HEK293 (cell line): ENCODE results near the gene IFRD2.

ENCODE experiments used
- CTCF ChIA-PET: fragments of 350-600 bp; formaldehyde crosslinking; extraction: SDS; loops from one replicate; lab custom pipeline; 2021; ENCODE audit warnings: antibody characterized with exemption; lab: Yijun Ruan, JAX
- POLR2A ChIA-PET: fragments of 300-600 bp; formaldehyde crosslinking; extraction: SDS; loops from one replicate; lab custom pipeline; 2020; ENCODE audit warnings: antibody characterized with exemption, inconsistent platforms; lab: Yijun Ruan, JAX
- H3K27ac ChIP-seq: fragments of 200-500 bp; sonication (Bioruptor generic); 2 replicates; pipeline ENCODE4 v1.5.1; 2014; ENCODE audit warnings: low read depth, low read length, control low read depth, inconsistent platforms; ENCODE audit errors: extremely low read depth
- H3K36me3 ChIP-seq, 2 experiments: fragments of 200-500 bp in 1 of 2; sonication (Bioruptor generic) in 1 of 2; 1 replicate in 1 of 2; 2 replicates in 1 of 2; pipeline ENCODE4 v1.5.1; 2014 to 2017; ENCODE audit warnings: inconsistent platforms in 2 of 2, low read length in 2 of 2; ENCODE audit not compliant: control insufficient read depth in 2 of 2, insufficient read depth in 1 of 2
- H3K4me1 ChIP-seq: fragments of 200-500 bp; sonication (Bioruptor generic); 2 replicates; pipeline ENCODE4 v1.5.1; 2014; ENCODE audit warnings: mild to moderate bottlenecking, low read length, inconsistent platforms; ENCODE audit not compliant: control insufficient read depth, insufficient read depth
- H3K4me3 ChIP-seq: 2 replicates; pipeline ENCODE4 v1.5.1; 2011; ENCODE audit warnings: low read depth, mild to moderate bottlenecking, control low read depth, low read length, moderate library complexity
- H3K9me3 ChIP-seq: fragments of 200-500 bp; sonication (Bioruptor generic); 2 replicates; pipeline ENCODE4 v1.5.1; 2014; ENCODE audit warnings: low read depth, low read length, inconsistent platforms; ENCODE audit not compliant: control insufficient read depth, insufficient read depth
- KLF16 ChIP-seq: fragments of 450-650 bp; formaldehyde crosslinking; IDR thresholded peaks from 2 replicates; pipeline ENCODE4 v1.5.1; 2017; ENCODE audit warnings: missing biosample characterization, missing genetic modification characterization
- OVOL3 ChIP-seq: fragments of 450-650 bp; formaldehyde crosslinking; IDR thresholded peaks from 2 replicates; pipeline ENCODE4 v1.5.1; 2016; ENCODE audit warnings: missing biosample characterization, missing genetic modification characterization
- ZBTB21 ChIP-seq: fragments of 450-650 bp; formaldehyde crosslinking; IDR thresholded peaks from 2 replicates; pipeline ENCODE4 v1.5.1; 2017; ENCODE audit warnings: missing biosample characterization, missing genetic modification characterization
- ZBTB8A ChIP-seq: fragments of 450-650 bp; formaldehyde crosslinking; IDR thresholded peaks from 2 replicates; pipeline ENCODE4 v1.5.1; 2016; ENCODE audit warnings: missing biosample characterization, missing genetic modification characterization
- ZEB2 ChIP-seq: fragments of 450-650 bp; formaldehyde crosslinking; IDR thresholded peaks from 2 replicates; pipeline ENCODE4 v1.5.1; 2016; ENCODE audit warnings: missing biosample characterization, missing genetic modification characterization
- ZNF19 ChIP-seq: fragments of 450-650 bp; formaldehyde crosslinking; IDR thresholded peaks from 2 replicates; pipeline ENCODE4; 2016; ENCODE audit warnings: missing biosample characterization, missing genetic modification characterization, low read depth
- ZNF26 ChIP-seq: fragments of 450-650 bp; formaldehyde crosslinking; IDR thresholded peaks from 2 replicates; pipeline ENCODE4 v1.5.1; 2016; ENCODE audit warnings: missing biosample characterization, missing genetic modification characterization
- ZNF324 ChIP-seq: fragments of 450-650 bp; formaldehyde crosslinking; IDR thresholded peaks from 2 replicates; pipeline ENCODE4 v1.5.1; 2016; ENCODE audit warnings: missing biosample characterization, missing genetic modification characterization
- ZNF341 ChIP-seq: fragments of 450-650 bp; formaldehyde crosslinking; IDR thresholded peaks from 2 replicates; pipeline ENCODE4; 2016; ENCODE audit warnings: low read depth, missing biosample characterization, missing genetic modification characterization
- ZNF394 ChIP-seq: fragments of 450-650 bp; formaldehyde crosslinking; IDR thresholded peaks from 2 replicates; pipeline ENCODE4 v1.5.1; 2016; ENCODE audit warnings: missing biosample characterization, missing genetic modification characterization, mild to moderate bottlenecking, moderate library complexity, borderline replicate concordance
- ZNF416 ChIP-seq: fragments of 450-650 bp; formaldehyde crosslinking; IDR thresholded peaks from 2 replicates; pipeline ENCODE4 v1.5.1; 2016; ENCODE audit warnings: missing biosample characterization, missing genetic modification characterization
- ZNF488 ChIP-seq: fragments of 450-650 bp; formaldehyde crosslinking; IDR thresholded peaks from 2 replicates; pipeline ENCODE4 v1.5.1; 2016; ENCODE audit warnings: missing biosample characterization, missing genetic modification characterization
- ZNF501 ChIP-seq: fragments of 450-650 bp; formaldehyde crosslinking; IDR thresholded peaks from 2 replicates; pipeline ENCODE4 v1.5.1; 2016; ENCODE audit warnings: missing biosample characterization, missing genetic modification characterization
- ZNF558 ChIP-seq: fragments of 450-650 bp; formaldehyde crosslinking; IDR thresholded peaks from 2 replicates; pipeline ENCODE4 v1.5.1; 2016; ENCODE audit warnings: missing biosample characterization, missing genetic modification characterization
- ZNF560 ChIP-seq: fragments of 450-650 bp; formaldehyde crosslinking; IDR thresholded peaks from 2 replicates; pipeline ENCODE4 v1.5.1; 2017; ENCODE audit warnings: missing biosample characterization, missing genetic modification characterization, borderline replicate concordance
- ZNF571 ChIP-seq: fragments of 450-650 bp; formaldehyde crosslinking; IDR thresholded peaks from 2 replicates; pipeline ENCODE4 v1.5.0; 2017; ENCODE audit warnings: missing biosample characterization, missing genetic modification characterization
- ZNF645 ChIP-seq: fragments of 450-650 bp; formaldehyde crosslinking; IDR thresholded peaks from 2 replicates; pipeline ENCODE4; 2016; ENCODE audit warnings: missing biosample characterization, missing genetic modification characterization
- ZNF791 ChIP-seq: fragments of 450-650 bp; formaldehyde crosslinking; IDR thresholded peaks from 2 replicates; pipeline ENCODE4 v1.5.1; 2016; ENCODE audit warnings: missing biosample characterization, missing genetic modification characterization
- ZNF792 ChIP-seq: fragments of 450-650 bp; formaldehyde crosslinking; IDR thresholded peaks from 2 replicates; pipeline ENCODE4 v1.5.1; 2016; ENCODE audit warnings: missing biosample characterization, missing genetic modification characterization
- ZSCAN4 ChIP-seq: fragments of 450-650 bp; formaldehyde crosslinking; IDR thresholded peaks from 2 replicates; pipeline ENCODE4 v1.5.1; 2017; ENCODE audit warnings: missing biosample characterization, missing genetic modification characterization

Gene IFRD2

GRCh38 chr3:50327129-50327528, 34.9 kb upstream of the IFRD2 start:
- CTCF ChIA-PET, result no interaction called here
- peak overlapping the region; percentile 59; the same call in 1 of the 2 replicates for H3K27ac ChIP-seq
- no peaks in the 10 kb centered on the region for H3K4me1 ChIP-seq
- POLR2A ChIA-PET, result interaction anchor here (1.4 to 2.6 kb wide), 9 partner anchors 10 to 67 kb away, joined by 3 to 63 read pairs (median 8); partner anchors contain the start of genes HYAL3, IFRD2, NAA80 and RASSF1
- no peaks in the 10 kb centered on the region for H3K9me3 ChIP-seq
- TF ChIP-seq ZNF26 (tag by site-specific recombination), result no peak
- no peak for TF ChIP-seq OVOL3
- TF ChIP-seq ZBTB21, result no peak
- TF ChIP-seq ZNF394 (tag by site-specific recombination), result no peak
- no peak for TF ChIP-seq ZNF416
- no peak for TF ChIP-seq ZNF558
- no peak for TF ChIP-seq ZEB2
- TF ChIP-seq ZNF19 (tag by site-specific recombination), result no peak
- TF ChIP-seq ZNF560 (tag by site-specific recombination), result no peak
- no peak for TF ChIP-seq KLF16 (tag by site-specific recombination)
- H3K4me3 ChIP-seq, result peak overlapping the region; percentile 92
- H3K36me3 ChIP-seq, result peaks cover 3 to 66% of the 10 kb centered on the region in 2 experiments

- Histone ChIP-seq H3K27ac (no peak overlapping the region), H3K4me3 (no peak overlapping the region), H3K9me3 (no peaks in the 10 kb centered on the region), H3K4me1 (no peaks in the 10 kb centered on the region), H3K36me3 (peaks cover 3 to 56% of the 10 kb centered on the region in 2 experiments)
- CTCF ChIA-PET, result interaction anchor here (0.7 to 1.3 kb wide), 3 partner anchors 66 to 216 kb away, joined by 3 to 6 read pairs (median 4); no protein-coding TSS in a partner anchor
- POLR2A ChIA-PET, result no interaction called here
- no peak for TF ChIP-seq ZNF791 (tag by site-specific recombination)
- no peak for TF ChIP-seq ZNF571
- TF ChIP-seq ZNF501 (tag by site-specific recombination), result no peak
- no peak for TF ChIP-seq ZSCAN4 (tag by site-specific recombination)
- no peak for TF ChIP-seq ZNF488 (tag by site-specific recombination)
Observed at GRCh38 chr3:50326182-50326541, 33.9 kb upstream of the IFRD2 start.

- no peak overlapping the region for H3K4me3 ChIP-seq
- H3K4me1 ChIP-seq, result no peaks in the 10 kb centered on the region
- H3K9me3 ChIP-seq, result no peaks in the 10 kb centered on the region
- CTCF ChIA-PET, result interaction anchor here (0.7 to 3.0 kb wide), 10 partner anchors 11 to 216 kb away, joined by 3 to 21 read pairs (median 6); partner anchors contain the start of gene LSMEM2
- TF ChIP-seq ZBTB8A (tag by site-specific recombination), result no peak
- TF ChIP-seq ZNF341 (tag by site-specific recombination), result no peak
- TF ChIP-seq ZNF324 (tag by site-specific recombination), result no peak
- TF ChIP-seq ZNF792, result no peak
- no peak for TF ChIP-seq ZNF645
- TF ChIP-seq, all 188 proteins: peak for 0
- H3K36me3 ChIP-seq, result peaks cover 3 to 51% of the 10 kb centered on the region in 2 experiments
- POLR2A ChIA-PET, result interaction anchor here (2.5 kb wide), 1 partner anchor 26 kb away, joined by 12 read pairs; the partner anchor contains the start of genes HYAL3 and NAA80
- no peak overlapping the region for H3K27ac ChIP-seq
Observed at GRCh38 chr3:50325497-50326181, 33.4 kb upstream of the IFRD2 start.
